ENCODE data around the gene COG3.

Gene COG3

GRCh38 chr13:45538382-45538781 lies 73.6 kb downstream of the COG3 start:
- Histone ChIP-seq H3K9ac (ENCODE audit: low read depth, low read length) (no peak overlapping the region), H3K4me1 (ENCODE audit: insufficient read depth, low read length) (no peaks in the 10 kb centered on the region), H3K36me3 (ENCODE audit: insufficient read depth, low read length) (peaks cover 7% of the 10 kb centered on the region), H3K9me3 (ENCODE audit: control insufficient read depth, insufficient read depth, low read length) (no peaks in the 10 kb centered on the region)

- Histone ChIP-seq H3K4me1 (ENCODE audit: insufficient read depth, low read length) (no peaks in the 10 kb centered on the region), H3K9me3 (ENCODE audit: control insufficient read depth, insufficient read depth, low read length) (no peaks in the 10 kb centered on the region), H3K9ac (ENCODE audit: low read depth, low read length) (no peak overlapping the region), H3K36me3 (ENCODE audit: insufficient read depth, low read length) (peaks cover 1% of the 10 kb centered on the region)
These were observed 75.5 kb downstream of the COG3 start for GRCh38 chr13:45540195-45540594.

GRCh38 chr13:45540864-45541263 lies 76.1 kb downstream of the COG3 start:
- Histone ChIP-seq H3K36me3 (ENCODE audit: insufficient read depth, low read length) (no peaks in the 10 kb centered on the region; the same call in 1 of the 2 replicates), H3K9ac (ENCODE audit: low read depth, low read length) (no peak overlapping the region), H3K9me3 (ENCODE audit: control insufficient read depth, insufficient read depth, low read length) (no peaks in the 10 kb centered on the region), H3K4me1 (ENCODE audit: insufficient read depth, low read length) (no peaks in the 10 kb centered on the region)

- H3K4me1 ChIP-seq (ENCODE audit: insufficient read depth, low read length), result no peaks in the 10 kb centered on the region
- no peaks in the 10 kb centered on the region for H3K9me3 ChIP-seq (ENCODE audit: control insufficient read depth, insufficient read depth, low read length)
- H3K36me3 ChIP-seq (ENCODE audit: insufficient read depth, low read length), result no peaks in the 10 kb centered on the region; the same call in 1 of the 2 replicates
- no peak overlapping the region for H3K9ac ChIP-seq (ENCODE audit: low read depth, low read length)
These were observed 77.1 kb downstream of the COG3 start for GRCh38 chr13:45541806-45542205.

- Histone ChIP-seq H3K4me1 (ENCODE audit: insufficient read depth, low read length) (no peaks in the 10 kb centered on the region), H3K9ac (ENCODE audit: low read depth, low read length) (no peak overlapping the region), H3K9me3 (ENCODE audit: control insufficient read depth, insufficient read depth, low read length) (no peaks in the 10 kb centered on the region), H3K36me3 (ENCODE audit: insufficient read depth, low read length) (no peaks in the 10 kb centered on the region; the same call in 1 of the 2 replicates)
These were observed 77.7 kb downstream of the COG3 start for GRCh38 chr13:45542391-45542790.

- no peaks in the 10 kb centered on the region for H3K4me1 ChIP-seq (ENCODE audit: insufficient read depth, low read length)
- H3K9me3 ChIP-seq (ENCODE audit: control insufficient read depth, insufficient read depth, low read length), result no peaks in the 10 kb centered on the region
- no peak overlapping the region for H3K9ac ChIP-seq (ENCODE audit: low read depth, low read length)
- H3K36me3 ChIP-seq (ENCODE audit: insufficient read depth, low read length), result no peaks in the 10 kb centered on the region
These were observed 78.1 kb downstream of the COG3 start for GRCh38 chr13:45542878-45543277.

- Histone ChIP-seq H3K9ac (ENCODE audit: low read depth, low read length) (no peak overlapping the region), H3K4me1 (ENCODE audit: insufficient read depth, low read length) (no peaks in the 10 kb centered on the region), H3K9me3 (ENCODE audit: control insufficient read depth, insufficient read depth, low read length) (no peaks in the 10 kb centered on the region), H3K36me3 (ENCODE audit: insufficient read depth, low read length) (no peaks in the 10 kb centered on the region)
These were observed 79.8 kb downstream of the COG3 start for GRCh38 chr13:45544520-45544919.

GRCh38 chr13:45545686-45546409 lies 81.1 kb downstream of the COG3 start:
- no peak overlapping the region for H3K9ac ChIP-seq (ENCODE audit: low read depth, low read length)
- H3K36me3 ChIP-seq (ENCODE audit: insufficient read depth, low read length), result no peaks in the 10 kb centered on the region
- H3K9me3 ChIP-seq (ENCODE audit: control insufficient read depth, insufficient read depth, low read length), result no peaks in the 10 kb centered on the region
- H3K4me1 ChIP-seq (ENCODE audit: insufficient read depth, low read length), result no peaks in the 10 kb centered on the region

GRCh38 chr13:45546410-45546765 lies 81.6 kb downstream of the COG3 start:
- H3K4me1 ChIP-seq (ENCODE audit: insufficient read depth, low read length), result no peaks in the 10 kb centered on the region
- H3K9me3 ChIP-seq (ENCODE audit: control insufficient read depth, insufficient read depth, low read length), result no peaks in the 10 kb centered on the region
- H3K36me3 ChIP-seq (ENCODE audit: insufficient read depth, low read length), result no peaks in the 10 kb centered on the region
- no peak overlapping the region for H3K9ac ChIP-seq (ENCODE audit: low read depth, low read length)

GRCh38 chr13:45548281-45548680 lies 83.5 kb downstream of the COG3 start:
- H3K9ac ChIP-seq (ENCODE audit: low read depth, low read length), result no peak overlapping the region
- H3K9me3 ChIP-seq (ENCODE audit: control insufficient read depth, insufficient read depth, low read length), result no peaks in the 10 kb centered on the region
- no peaks in the 10 kb centered on the region for H3K4me1 ChIP-seq (ENCODE audit: insufficient read depth, low read length)
- H3K36me3 ChIP-seq (ENCODE audit: insufficient read depth, low read length), result no peaks in the 10 kb centered on the region

GRCh38 chr13:45554604-45555109 lies 89.9 kb downstream of the COG3 start:
- Histone ChIP-seq H3K4me1 (ENCODE audit: insufficient read depth, low read length) (no peaks in the 10 kb centered on the region), H3K9me3 (ENCODE audit: control insufficient read depth, insufficient read depth, low read length) (no peaks in the 10 kb centered on the region), H3K36me3 (ENCODE audit: insufficient read depth, low read length) (no peaks in the 10 kb centered on the region), H3K9ac (ENCODE audit: low read depth, low read length) (no peak overlapping the region)

- Histone ChIP-seq H3K36me3 (ENCODE audit: insufficient read depth, low read length) (no peaks in the 10 kb centered on the region), H3K9ac (ENCODE audit: low read depth, low read length) (no peak overlapping the region), H3K4me1 (ENCODE audit: insufficient read depth, low read length) (peaks cover 6% of the 10 kb centered on the region; the same call in 1 of the 2 replicates), H3K9me3 (ENCODE audit: control insufficient read depth, insufficient read depth, low read length) (no peaks in the 10 kb centered on the region)
These were observed 99.5 kb downstream of the COG3 start for GRCh38 chr13:45564133-45564776.

GRCh38 chr13:45565331-45565730 lies 100.6 kb downstream of the COG3 start:
- peaks cover 6% of the 10 kb centered on the region; the same call in 1 of the 2 replicates for H3K4me1 ChIP-seq (ENCODE audit: insufficient read depth, low read length)

GRCh38 chr13:45575146-45575829 lies 110.5 kb downstream of the COG3 start:
- no peaks in the 10 kb centered on the region for H3K36me3 ChIP-seq (ENCODE audit: insufficient read depth, low read length)
- no peaks in the 10 kb centered on the region for H3K9me3 ChIP-seq (ENCODE audit: control insufficient read depth, insufficient read depth, low read length)
- no peaks in the 10 kb centered on the region for H3K4me1 ChIP-seq (ENCODE audit: insufficient read depth, low read length)

More at GRCh38 chr13:45565331-45565730, 100.6 kb downstream of the COG3 start:
- no peak overlapping the region for H3K9ac ChIP-seq (ENCODE audit: low read depth, low read length)
- no peaks in the 10 kb centered on the region for H3K9me3 ChIP-seq (ENCODE audit: control insufficient read depth, insufficient read depth, low read length)
- H3K36me3 ChIP-seq (ENCODE audit: insufficient read depth, low read length), result no peaks in the 10 kb centered on the region

GRCh38 chr13:45575830-45576180 lies 111.1 kb downstream of the COG3 start:
- Histone ChIP-seq H3K9ac (ENCODE audit: low read depth, low read length) (no peak overlapping the region), H3K36me3 (ENCODE audit: insufficient read depth, low read length) (no peaks in the 10 kb centered on the region), H3K9me3 (ENCODE audit: control insufficient read depth, insufficient read depth, low read length) (no peaks in the 10 kb centered on the region)

More at GRCh38 chr13:45575146-45575829, 110.5 kb downstream of the COG3 start:
- H3K9ac ChIP-seq (ENCODE audit: low read depth, low read length), result no peak overlapping the region

More at GRCh38 chr13:45575830-45576180, 111.1 kb downstream of the COG3 start:
- H3K4me1 ChIP-seq (ENCODE audit: insufficient read depth, low read length), result no peaks in the 10 kb centered on the region
